H9 (cell line): Measurements from ENCODE around the gene CTXN1. TPM values are rescaled to one million over a fixed set of nuclear protein-coding genes. Genes with fewer than 3 reads are reported as not detected.

ENCODE experiments used
- DNase-seq: peaks from one replicate; pipeline ENCODE4 v3.0.0-alpha.2; 2017
- H2AFZ ChIP-seq: one replicate; pipeline ENCODE4 v1.6.1; 2013; ENCODE audit warnings: mild to moderate bottlenecking, low read length, control low read depth, moderate library complexity
- H2AK5ac ChIP-seq: 2 replicates; pipeline ENCODE4 v1.6.1; 2013; ENCODE audit warnings: low read length, control low read depth, mixed read lengths; ENCODE audit not compliant: insufficient read length
- H2BK120ac ChIP-seq: one replicate; pipeline ENCODE4 v1.6.1; 2013; ENCODE audit warnings: low read depth, mild to moderate bottlenecking, low read length, control low read depth, inconsistent platforms; ENCODE audit not compliant: poor library complexity, severe bottlenecking
- H2BK12ac ChIP-seq: 2 replicates; pipeline ENCODE4 v1.6.1; 2013; ENCODE audit warnings: low read length, control low read depth, mixed read lengths, low read depth; ENCODE audit not compliant: insufficient read length
- H2BK15ac ChIP-seq: 2 replicates; pipeline ENCODE4 v1.6.1; 2013; ENCODE audit warnings: low read depth, low read length, control low read depth
- H2BK20ac ChIP-seq: one replicate; pipeline ENCODE4 v1.6.1; 2013; ENCODE audit warnings: low read depth, mild to moderate bottlenecking, low read length, control low read depth, inconsistent platforms; ENCODE audit not compliant: poor library complexity, severe bottlenecking
- H2BK5ac ChIP-seq: 2 replicates; pipeline ENCODE4 v1.6.1; 2013; ENCODE audit warnings: low read length, control low read depth, mixed read lengths; ENCODE audit not compliant: insufficient read length
- H3K14ac ChIP-seq: 2 replicates; pipeline ENCODE4 v1.6.1; 2013; ENCODE audit warnings: low read length, control low read depth; ENCODE audit not compliant: insufficient read depth
- H3K18ac ChIP-seq: 2 replicates; pipeline ENCODE4 v1.6.1; 2013; ENCODE audit warnings: low read depth, mild to moderate bottlenecking, mixed read lengths, low read length, control low read depth; ENCODE audit not compliant: insufficient read length
- H3K23ac ChIP-seq: 2 replicates; pipeline ENCODE4 v1.6.1; 2013; ENCODE audit warnings: low read length, control low read depth, mixed read lengths, low read depth; ENCODE audit not compliant: insufficient read length
- H3K23me2 ChIP-seq: 2 replicates; pipeline ENCODE4 v1.6.1; 2013; ENCODE audit warnings: low read depth, mild to moderate bottlenecking, mixed read lengths, low read length, control low read depth; ENCODE audit not compliant: insufficient read length, poor library complexity, severe bottlenecking
- H3K27ac ChIP-seq: 2 replicates; pipeline ENCODE4 v1.5.1; 2013; ENCODE audit warnings: low read length, control low read depth, mixed read lengths, low read depth; ENCODE audit not compliant: insufficient read length
- H3K27me3 ChIP-seq: 2 replicates; pipeline ENCODE4 v1.6.1; 2013; ENCODE audit warnings: low read length, control low read depth, inconsistent platforms; ENCODE audit not compliant: insufficient read depth
- H3K4ac ChIP-seq: 2 replicates; pipeline ENCODE4 v1.6.1; 2013; ENCODE audit warnings: low read depth, mild to moderate bottlenecking, control low read depth, inconsistent platforms, low read length, moderate library complexity
- H3K4me1 ChIP-seq: 2 replicates; pipeline ENCODE4 v1.6.1; 2013; ENCODE audit warnings: low read length, control low read depth, inconsistent platforms; ENCODE audit not compliant: insufficient read depth
- H3K4me2 ChIP-seq: 2 replicates; pipeline ENCODE4 v1.6.1; 2013; ENCODE audit warnings: low read length, control low read depth, mixed read lengths; ENCODE audit not compliant: insufficient read length, insufficient read depth
- H3K56ac ChIP-seq: 2 replicates; pipeline ENCODE4 v1.6.1; 2013; ENCODE audit warnings: low read depth, mild to moderate bottlenecking, mixed read lengths, low read length, control low read depth; ENCODE audit not compliant: insufficient read length
- H3K79me1 ChIP-seq: 2 replicates; pipeline ENCODE4 v1.6.1; 2013; ENCODE audit warnings: low read depth, mild to moderate bottlenecking, moderate library complexity, low read length, control low read depth, inconsistent platforms; ENCODE audit not compliant: insufficient read depth, poor library complexity, severe bottlenecking
- H3K79me2 ChIP-seq: 2 replicates; pipeline ENCODE4 v1.6.1; 2013; ENCODE audit warnings: low read length, control low read depth, inconsistent platforms; ENCODE audit not compliant: insufficient read depth
- H3K9ac ChIP-seq: 2 replicates; pipeline ENCODE4 v1.6.1; 2013; ENCODE audit warnings: low read length, control low read depth, mixed read lengths; ENCODE audit not compliant: insufficient read length; ENCODE audit errors: extremely low read depth
- H3K9me3 ChIP-seq: one replicate; pipeline ENCODE4 v1.6.1; 2013; ENCODE audit warnings: low read depth, low read length, inconsistent platforms; ENCODE audit not compliant: control insufficient read depth
- H3T11ph ChIP-seq: one replicate; pipeline ENCODE4 v1.6.1; 2013; ENCODE audit warnings: mild to moderate bottlenecking, low read length, control low read depth, inconsistent platforms
- H4K20me1 ChIP-seq: one replicate; pipeline ENCODE4 v1.6.1; 2013; ENCODE audit not compliant: control insufficient read depth, insufficient read length, insufficient read depth
- H4K5ac ChIP-seq: 2 replicates; pipeline ENCODE4 v1.6.1; 2013; ENCODE audit warnings: low read depth, mild to moderate bottlenecking, mixed read lengths, low read length, control low read depth; ENCODE audit not compliant: insufficient read length
- H4K8ac ChIP-seq: replicated peaks from 2 replicates; pipeline ENCODE4 v1.6.1; 2013; ENCODE audit warnings: low read length, control low read depth, mixed read lengths, low read depth; ENCODE audit not compliant: insufficient read length
- H4K91ac ChIP-seq: 2 replicates; pipeline ENCODE4 v1.6.1; 2013; ENCODE audit warnings: low read depth, mild to moderate bottlenecking, moderate library complexity, mixed read lengths, low read length, control low read depth; ENCODE audit not compliant: insufficient read length
- H3K27ac Mint-ChIP-seq, 3 experiments: 2 replicates in 2 of 3; 3 replicates in 1 of 3; pipeline ENCODE4 v1.8.0; 2020 to 2021; ENCODE audit warnings: mixed read lengths in 3 of 3, mild to moderate bottlenecking in 1 of 3, moderate library complexity in 1 of 3
- H3K27me3 Mint-ChIP-seq: 2 replicates; pipeline ENCODE4 v1.8.0; 2021; ENCODE audit warnings: low read depth, mild to moderate bottlenecking, moderate library complexity, mixed read lengths
- H3K36me3 Mint-ChIP-seq, 3 experiments: 2 replicates in 2 of 3; 3 replicates in 1 of 3; pipeline ENCODE4 v1.8.0; 2020 to 2021; ENCODE audit warnings: low read depth in 3 of 3, mixed read lengths in 3 of 3; ENCODE audit not compliant: insufficient read depth in 1 of 3
- H3K4me1 Mint-ChIP-seq, 2 experiments: 2 replicates each; pipeline ENCODE4 v1.8.0; 2020; ENCODE audit warnings: mixed read lengths in 2 of 2
- H3K4me3 Mint-ChIP-seq, 2 experiments: 2 replicates in 1 of 2; 3 replicates in 1 of 2; pipeline ENCODE4 v1.8.0; 2020 to 2021; ENCODE audit warnings: mild to moderate bottlenecking in 2 of 2, mixed read lengths in 2 of 2, moderate library complexity in 1 of 2
- H3K9me3 Mint-ChIP-seq, 2 experiments: 2 replicates in 1 of 2; 3 replicates in 1 of 2; pipeline ENCODE4 v1.8.0; 2020; ENCODE audit warnings: mild to moderate bottlenecking in 2 of 2, mixed read lengths in 2 of 2, moderate library complexity in 1 of 2
- CTCF ChIP-seq: fragments of 200-600 bp; sonication (generic); conservative IDR thresholded peaks from 3 replicates; pipeline ENCODE4 v1.8.0; 2021; ENCODE audit warnings: antibody characterized with exemption, mild to moderate bottlenecking
- WGBS: extraction: QIAGEN DNeasy Blood & Tissue Kit; methylation state at CpG from one replicate; pipeline ENCODE4 v1.1.7; 2013; ENCODE audit warnings: missing lambda C conversion rate, low lambda C conversion rate, mixed read lengths; ENCODE audit not compliant: insufficient read length; ENCODE audit errors: extremely low coverage; 5-methylcytosine and 5-hydroxymethylcytosine counted together
- total RNA-seq: library from RNA; stranded (reverse); gene quantifications from 2 replicates; pipeline ENCODE4 v1.2.1, GENCODE V29; 2021

The CTXN1 gene
- total RNA-seq, 1 experiment from 2014 or later, result 22.7 TPM

GRCh38 chr19:7959211-7959610 is 33.3 kb upstream of the CTXN1 start:
- no peaks in the 10 kb centered on the region for H3K4me1 ChIP-seq
- H3K18ac ChIP-seq, result no peak overlapping the region
- no peak overlapping the region for H3K9ac ChIP-seq
- no peak overlapping the region for H2AFZ ChIP-seq
- H3K4ac ChIP-seq, result no peak overlapping the region
- no peak for TF ChIP-seq CTCF
- Mint-ChIP-seq H3K27me3 (no peaks in the 10 kb centered on the region), H3K4me1 (peaks cover 9 to 12% of the 10 kb centered on the region in 2 experiments; a peak in 2 of 4 replicates), H3K4me3 (no peak overlapping the region), H3K27ac (no peak overlapping the region), H3K9me3 (no peaks in the 10 kb centered on the region; a peak in 1 of 5 replicates), H3K36me3 (peaks cover 14 to 42% (median 37%) of the 10 kb centered on the region in 3 experiments; a peak in 6 of 7 replicates)
- H2BK5ac ChIP-seq, result no peak overlapping the region
- no peaks in the 10 kb centered on the region for H3K23me2 ChIP-seq
- H2BK120ac ChIP-seq, result no peak overlapping the region
- H3K56ac ChIP-seq, result no peak overlapping the region
- H3K27me3 ChIP-seq, result no peaks in the 10 kb centered on the region
- DNase-seq, result no peak
- no peaks in the 10 kb centered on the region for H3K9me3 ChIP-seq
- H3K27ac ChIP-seq, result no peak overlapping the region
- no peak overlapping the region for H4K5ac ChIP-seq
- no peak overlapping the region for H3K4me2 ChIP-seq
- H2BK20ac ChIP-seq, result no peak overlapping the region
- no peak overlapping the region for H4K91ac ChIP-seq
- no peak overlapping the region for H2BK15ac ChIP-seq
- no peak overlapping the region for H3T11ph ChIP-seq
- no peak overlapping the region for H2AK5ac ChIP-seq
- H3K23ac ChIP-seq, result no peak overlapping the region
- no peaks in the 10 kb centered on the region for H3K79me1 ChIP-seq
- no peaks in the 10 kb centered on the region for H3K79me2 ChIP-seq
- H4K8ac ChIP-seq, result no peak overlapping the region
- no peak overlapping the region for H2BK12ac ChIP-seq
- WGBS, result no CpG with 5 or more reads among the region's 6 CpGs
- H4K20me1 ChIP-seq, result no peaks in the 10 kb centered on the region
- no peak overlapping the region for H3K14ac ChIP-seq
